Spleen (tissue), 11 donors: Measurements from ENCODE around the gene PCCA. TPM values are rescaled to one million over a fixed set of nuclear protein-coding genes. Genes with fewer than 3 reads are reported as not detected.

Experiments
- DNase-seq: peaks from one replicate; pipeline ENCODE4 v3.0.0-alpha.2; 2020
- H3K27ac ChIP-seq, 8 donors: fragments of 200-600 bp; sonication (generic) in 7 of 8; 1 replicate in 4 of 8; 2 replicates in 4 of 8; pipeline versions ENCODE4 v1.5.0 to v1.8.0; 2016 to 2021; ENCODE audit warnings: inconsistent platforms in 4 of 8, mild to moderate bottlenecking in 4 of 8, moderate library complexity in 1 of 8
- H3K27me3 ChIP-seq, 7 donors: fragments of 200-600 bp; sonication (generic) in 6 of 7; replicated peaks in 1 of 7; 1 replicate in 4 of 7; 2 replicates in 3 of 7; pipeline versions ENCODE4 v1.5.0 to v1.8.0; 2016 to 2021; ENCODE audit warnings: inconsistent platforms in 3 of 7, mild to moderate bottlenecking in 1 of 7
- H3K36me3 ChIP-seq, 6 donors: fragments of 200-600 bp; sonication (generic) in 5 of 6; 1 replicate in 4 of 6; 2 replicates in 2 of 6; pipeline versions ENCODE4 v1.5.0 to v1.8.0; 2016 to 2021; ENCODE audit warnings: inconsistent platforms in 2 of 6
- H3K4me1 ChIP-seq, 6 donors: fragments of 200-600 bp; sonication (generic) in 5 of 6; 1 replicate in 3 of 6; 2 replicates in 3 of 6; pipeline versions ENCODE4 v1.5.0 to v1.8.0; 2016 to 2021; ENCODE audit warnings: inconsistent platforms in 3 of 6
- H3K4me3 ChIP-seq, 8 donors: fragments of 200-600 bp; sonication (generic) in 7 of 8; 1 replicate in 4 of 8; 2 replicates in 4 of 8; pipeline versions ENCODE4 v1.5.0 to v1.8.0; 2016 to 2021; ENCODE audit warnings: inconsistent platforms in 4 of 8, mild to moderate bottlenecking in 4 of 8, moderate library complexity in 2 of 8
- H3K9me3 ChIP-seq, 8 donors: fragments of 200-600 bp; sonication (generic) in 7 of 8; 1 replicate in 4 of 8; 2 replicates in 4 of 8; pipeline versions ENCODE4 v1.5.0 to v1.8.0; 2016 to 2021; ENCODE audit warnings: inconsistent platforms in 4 of 8
- CTCF ChIP-seq, 11 experiments: fragments of 200-600 bp in 7 of 11; fragments of 450-650 bp in 4 of 11; sonication (generic) in 4 of 11; IDR thresholded peaks in 8 of 11; conservative IDR thresholded peaks in 3 of 11; 1 replicate in 7 of 11; 2 replicates in 4 of 11; pipeline versions ENCODE4 v1.4.0 to v1.8.0; 2016 to 2021; ENCODE audit warnings: antibody characterized with exemption in 11 of 11, inconsistent platforms in 4 of 11, mild to moderate bottlenecking in 1 of 11
- POLR2A ChIP-seq, 3 donors: fragments of 450-650 bp; IDR thresholded peaks; one replicate each; pipeline ENCODE4 v1.5.1; 2017; ENCODE audit warnings: antibody characterized with exemption in 3 of 3, mild to moderate bottlenecking in 1 of 3
- POLR2AphosphoS5 ChIP-seq, 3 donors: sonication (generic); formaldehyde crosslinking; IDR thresholded peaks; one replicate each; pipeline ENCODE4 v1.5.1; 2017; ENCODE audit warnings: antibody characterized with exemption in 3 of 3
- WGBS, 5 donors: extraction: QIAGEN DNeasy Blood & Tissue Kit in 3 of 5; methylation state at CpG; one replicate each; pipeline versions ENCODE4 v1.1.5 to v1.1.7; 2013 to 2018; 5-methylcytosine and 5-hydroxymethylcytosine counted together
- intact Hi-C: fragments of 100-400 bp; cut with DNase I; formaldehyde crosslinking; loops from one replicate; pipeline ENCODE4 v1.15.0; 2023; ENCODE audit warnings: low total_unique reads
- polyA plus RNA-seq, 3 donors: library from polyadenylated mRNA; stranded (reverse); fragments of 200-250 nt; gene quantifications; one replicate each; pipeline ENCODE4 v1.2.1, GENCODE V29; 2013
- total RNA-seq, 7 donors: library from RNA; depleted of rRNA in 3 of 7; stranded (reverse); fragments of >200 nt in 3 of 7; fragmentation: NEBNext Ultra II Directional in 4 of 7; extraction: Animal tissue kit (Norgen Biotek cat#: 25700) in 4 of 7; gene quantifications; one replicate each; pipeline versions ENCODE4 v1.1.0 to v1.2.1, GENCODE V29; 2016 to 2021
- donor health status: healthy with polysubstance abuse.
- donor health status: DM: no; HTN: no; CAD: no; lungs with moderate emphysema.
- donor health status: DM: no; HTN: no; CAD: no.
- donor health status: Bipolar disorder and iron deficiency.
- donor health status: healthy.
- donor health status: DM: no; HTN: no; CAD: no.
- donor health status: DM: yes; HTN: yes; CAD: no.

PCCA gene
- total and polyA plus RNA-seq, 10 donors, result 9.3 to 54.9 (median 43.9) TPM

GRCh38 chr13:100175078-100175802 is 86.3 kb downstream of the PCCA start:
- no peaks in the 10 kb centered on the region for H3K27me3 ChIP-seq
- TF ChIP-seq POLR2AphosphoS5 (IDR thresholded peaks at IDR 0.05), result no peak
- TF ChIP-seq CTCF (IDR thresholded peaks at IDR 0.05 in 8 of 11, conservative IDR thresholded peaks at IDR 0.05 in 3 of 11), result no peak
- TF ChIP-seq POLR2A (IDR thresholded peaks at IDR 0.05), result no peak
- H3K36me3 ChIP-seq, result no peaks in the 10 kb centered on the region
- no peaks in the 10 kb centered on the region for H3K9me3 ChIP-seq
- H3K4me1 ChIP-seq, result no peaks in the 10 kb centered on the region
- no peak overlapping the region for H3K27ac ChIP-seq
- intact Hi-C loops, result no loop called here
- WGBS, 5 donors, result 87 to 94% (median 93%) methylated on average over 2 of the region's 2 CpGs
- no peak overlapping the region for H3K4me3 ChIP-seq
- no peak for DNase-seq

GRCh38 chr13:100175803-100176182 is 86.9 kb downstream of the PCCA start:
- H3K4me3 ChIP-seq, result no peak overlapping the region
- H3K27ac ChIP-seq, result no peak overlapping the region
- 89 to 96% (median 94%) methylated on average over 5 of the region's 5 CpGs for WGBS, 5 donors
- no peaks in the 10 kb centered on the region for H3K4me1 ChIP-seq
- H3K27me3 ChIP-seq, result no peaks in the 10 kb centered on the region
- TF ChIP-seq POLR2A (IDR thresholded peaks at IDR 0.05) (no peak), CTCF (IDR thresholded peaks at IDR 0.05 in 8 of 11, conservative IDR thresholded peaks at IDR 0.05 in 3 of 11) (no peak), POLR2AphosphoS5 (IDR thresholded peaks at IDR 0.05) (no peak)
- no peaks in the 10 kb centered on the region for H3K36me3 ChIP-seq
- intact Hi-C loops, result no loop called here
- no peak for DNase-seq
- H3K9me3 ChIP-seq, result no peaks in the 10 kb centered on the region

GRCh38 chr13:100176801-100177400 is 88.0 kb downstream of the PCCA start:
- DNase-seq, result no peak
- H3K9me3 ChIP-seq, result no peaks in the 10 kb centered on the region
- no peaks in the 10 kb centered on the region for H3K27me3 ChIP-seq
- intact Hi-C loops, result no loop called here
- H3K4me1 ChIP-seq, result no peaks in the 10 kb centered on the region
- no peak overlapping the region for H3K27ac ChIP-seq
- H3K36me3 ChIP-seq, result no peaks in the 10 kb centered on the region
- 81 to 96% (median 91%) methylated on average over 2 of the region's 2 CpGs for WGBS, 5 donors
- H3K4me3 ChIP-seq, result no peak overlapping the region
- TF ChIP-seq CTCF (IDR thresholded peaks at IDR 0.05 in 8 of 11, conservative IDR thresholded peaks at IDR 0.05 in 3 of 11) (no peak), POLR2AphosphoS5 (IDR thresholded peaks at IDR 0.05) (no peak), POLR2A (IDR thresholded peaks at IDR 0.05) (no peak)

GRCh38 chr13:100178309-100178708 is 89.4 kb downstream of the PCCA start:
- TF ChIP-seq CTCF (IDR thresholded peaks at IDR 0.05 in 8 of 11, conservative IDR thresholded peaks at IDR 0.05 in 3 of 11) (no peak), POLR2AphosphoS5 (IDR thresholded peaks at IDR 0.05) (no peak), POLR2A (IDR thresholded peaks at IDR 0.05) (no peak)
- DNase-seq, result no peak
- H3K36me3 ChIP-seq, result no peaks in the 10 kb centered on the region
- H3K27me3 ChIP-seq, result no peaks in the 10 kb centered on the region
- intact Hi-C loops, result no loop called here
- H3K9me3 ChIP-seq, result no peaks in the 10 kb centered on the region
- H3K4me3 ChIP-seq, result no peak overlapping the region
- H3K4me1 ChIP-seq, result no peaks in the 10 kb centered on the region
- WGBS, 5 donors, result 96 to 100% (median 99%) methylated on average over 2 of the region's 2 CpGs
- no peak overlapping the region for H3K27ac ChIP-seq
